Suprapubic skin (tissue), 4 donors: ENCODE measurements around the gene MICAL2. TPM values are rescaled to one million over a fixed set of nuclear protein-coding genes. Genes with fewer than 3 reads are reported as not detected.

Experiments
- DNase-seq, 2 donors: peaks; one replicate each; pipeline ENCODE4 v3.0.0-alpha.2; 2019; ENCODE audit warnings: low spot score in 2 of 2
- H3K27ac ChIP-seq: fragments of 200-600 bp; sonication (generic); one replicate; pipeline ENCODE4 v1.5.1; 2019
- H3K27me3 ChIP-seq: fragments of 200-600 bp; sonication (generic); one replicate; pipeline ENCODE4 v1.5.1; 2019
- H3K36me3 ChIP-seq: fragments of 200-600 bp; sonication (generic); one replicate; pipeline ENCODE4 v1.5.1; 2019
- H3K4me1 ChIP-seq: fragments of 200-600 bp; sonication (generic); one replicate; pipeline ENCODE4 v1.5.1; 2019
- H3K4me3 ChIP-seq: fragments of 200-600 bp; sonication (generic); one replicate; pipeline ENCODE4 v1.5.1; 2019; ENCODE audit warnings: mild to moderate bottlenecking
- H3K9me3 ChIP-seq: fragments of 200-600 bp; sonication (generic); one replicate; pipeline ENCODE4 v1.5.1; 2019
- CTCF ChIP-seq, 2 donors: fragments of 200-600 bp in 1 of 2; fragments of 450-650 bp in 1 of 2; sonication (generic) in 1 of 2; IDR thresholded peaks; one replicate each; pipeline ENCODE4 v1.5.1; 2016 to 2019; ENCODE audit warnings: antibody characterized with exemption in 2 of 2, mild to moderate bottlenecking in 1 of 2, moderate library complexity in 1 of 2
- EP300 ChIP-seq: sonication (generic); formaldehyde crosslinking; IDR thresholded peaks from one replicate; pipeline ENCODE4 v1.6.1; 2017; ENCODE audit warnings: antibody characterized with exemption
- POLR2A ChIP-seq, 2 donors: fragments of 450-650 bp; IDR thresholded peaks; one replicate each; pipeline ENCODE4 v1.6.1; 2017; ENCODE audit warnings: antibody characterized with exemption in 2 of 2, mild to moderate bottlenecking in 2 of 2, moderate library complexity in 2 of 2
- POLR2AphosphoS5 ChIP-seq, 3 donors: sonication (generic); formaldehyde crosslinking; IDR thresholded peaks; one replicate each; pipeline ENCODE4 v1.6.1; 2017; ENCODE audit warnings: antibody characterized with exemption in 3 of 3
- WGBS: methylation state at CpG from one replicate; pipeline ENCODE4 v1.1.5; 2018; 5-methylcytosine and 5-hydroxymethylcytosine counted together
- total RNA-seq, 4 donors: library from RNA; depleted of rRNA; stranded (reverse); fragments of >200 nt; gene quantifications; one replicate each; pipeline ENCODE4 v1.1.0, GENCODE V29; 2016

The MICAL2 gene
- total RNA-seq, 4 donors from 2014 or later, result 117 to 232 (median 164) TPM

- TF ChIP-seq POLR2A (IDR thresholded peaks at IDR 0.05) (no peak), CTCF (IDR thresholded peaks at IDR 0.05) (no peak), POLR2AphosphoS5 (IDR thresholded peaks at IDR 0.05) (peak in 2 of 3 donors; percentile 46 to 83), EP300 (peak; percentile 86)
- Histone ChIP-seq H3K27ac (peak overlapping the region; percentile 75), H3K36me3 (no peaks in the 10 kb centered on the region), H3K4me3 (no peak overlapping the region), H3K4me1 (peaks cover 37% of the 10 kb centered on the region), H3K27me3 (no peaks in the 10 kb centered on the region), H3K9me3 (no peaks in the 10 kb centered on the region)
- 32% methylated on average over 13 of the region's 13 CpGs for WGBS
- peak; percentile 81 to 83 for DNase-seq
Observed at GRCh38 chr11:12079726-12080556, 30.4 kb upstream of the MICAL2 start.

- TF ChIP-seq POLR2AphosphoS5 (IDR thresholded peaks at IDR 0.05), result no peak
- TF ChIP-seq CTCF (IDR thresholded peaks at IDR 0.05), result no peak
- no peak for TF ChIP-seq EP300
- no peak for TF ChIP-seq POLR2A (IDR thresholded peaks at IDR 0.05)
- no peak overlapping the region for H3K4me3 ChIP-seq
- H3K27me3 ChIP-seq, result no peaks in the 10 kb centered on the region
- no peaks in the 10 kb centered on the region for H3K36me3 ChIP-seq
- H3K9me3 ChIP-seq, result no peaks in the 10 kb centered on the region
- peak in 1 of 2 donors; percentile 17 for DNase-seq
- peaks cover 46% of the 10 kb centered on the region for H3K4me1 ChIP-seq
- H3K27ac ChIP-seq, result no peak overlapping the region
- WGBS, result 91% methylated on average over 1 of the region's 1 CpG
Observed at GRCh38 chr11:12083380-12083779, 27.0 kb upstream of the MICAL2 start.

GRCh38 chr11:12084256-12084655, 26.1 kb upstream of the MICAL2 start:
- no peak for DNase-seq
- H3K9me3 ChIP-seq, result no peaks in the 10 kb centered on the region
- no peak overlapping the region for H3K27ac ChIP-seq
- H3K4me1 ChIP-seq, result peaks cover 55% of the 10 kb centered on the region
- no peaks in the 10 kb centered on the region for H3K27me3 ChIP-seq
- TF ChIP-seq CTCF (IDR thresholded peaks at IDR 0.05) (no peak), POLR2AphosphoS5 (IDR thresholded peaks at IDR 0.05) (no peak), POLR2A (IDR thresholded peaks at IDR 0.05) (no peak), EP300 (no peak)
- no peaks in the 10 kb centered on the region for H3K36me3 ChIP-seq
- H3K4me3 ChIP-seq, result no peak overlapping the region

- H3K27me3 ChIP-seq, result no peaks in the 10 kb centered on the region
- no peak overlapping the region for H3K4me3 ChIP-seq
- DNase-seq, result peak in 1 of 2 donors; percentile 52
- no peaks in the 10 kb centered on the region for H3K9me3 ChIP-seq
- H3K27ac ChIP-seq, result peak overlapping the region; percentile 94
- no peak for TF ChIP-seq CTCF (IDR thresholded peaks at IDR 0.05)
- no peak for TF ChIP-seq POLR2AphosphoS5 (IDR thresholded peaks at IDR 0.05)
- TF ChIP-seq POLR2A (IDR thresholded peaks at IDR 0.05), result no peak
- no peak for TF ChIP-seq EP300
- no peaks in the 10 kb centered on the region for H3K36me3 ChIP-seq
- H3K4me1 ChIP-seq, result peaks cover 57% of the 10 kb centered on the region
- WGBS, result 83% methylated on average over 9 of the region's 11 CpGs
Observed at GRCh38 chr11:12085371-12086251, 24.8 kb upstream of the MICAL2 start.
